RWPE1 (cell line): Measurements from ENCODE around the gene CLK3.

Source experiments
- CTCF ChIA-PET: fragments of 350-600 bp; sonication (Branson Sonifier 250); formaldehyde crosslinking; extraction: SDS; loops from one replicate; lab custom pipeline; 2021; lab: Yijun Ruan, JAX
- POLR2A ChIA-PET: fragments of 400-600 bp; formaldehyde crosslinking; extraction: SDS; loops from one replicate; lab custom pipeline; 2020; ENCODE audit warnings: antibody characterized with exemption; ENCODE audit not compliant: low non-redundant PET; lab: Yijun Ruan, JAX
- DNase-seq: peaks from one replicate; pipeline ENCODE4 v3.0.0; 2012; ENCODE audit warnings: low spot score
- H3K27ac ChIP-seq: fragments of 450-650 bp; 2 replicates; pipeline ENCODE4 v1.5.1; 2017
- TF ChIP-seq, protein P1 (sequence below): fragments of 450-650 bp; conservative IDR thresholded peaks from 2 replicates; pipeline ENCODE4 v1.5.1; 2017; ENCODE audit warnings: low read depth, mild to moderate bottlenecking

CLK3 gene

DNA sequence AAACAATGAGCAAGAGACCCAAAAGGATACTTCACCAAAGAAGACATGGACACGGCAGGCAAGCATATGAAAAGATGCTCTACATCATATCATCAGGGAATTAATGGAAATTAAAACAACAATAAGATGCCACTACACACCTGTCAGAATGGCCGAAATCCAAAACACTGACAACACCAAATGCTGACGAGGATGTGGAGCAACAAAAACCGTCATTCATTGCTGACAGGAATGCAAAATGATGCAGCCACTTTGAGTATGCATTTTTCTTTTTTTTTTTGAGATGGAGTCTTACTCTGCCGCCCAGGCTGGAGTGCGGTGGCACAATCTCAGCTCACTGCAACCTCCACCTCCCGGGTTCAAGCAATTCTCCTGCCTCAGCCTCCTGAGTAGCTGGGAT lies 61.2 kb downstream of the CLK3 start:
- H3K27ac ChIP-seq: no peak overlapping the region
- DNase-seq: no peak
- TF ChIP-seq, protein P1, sequence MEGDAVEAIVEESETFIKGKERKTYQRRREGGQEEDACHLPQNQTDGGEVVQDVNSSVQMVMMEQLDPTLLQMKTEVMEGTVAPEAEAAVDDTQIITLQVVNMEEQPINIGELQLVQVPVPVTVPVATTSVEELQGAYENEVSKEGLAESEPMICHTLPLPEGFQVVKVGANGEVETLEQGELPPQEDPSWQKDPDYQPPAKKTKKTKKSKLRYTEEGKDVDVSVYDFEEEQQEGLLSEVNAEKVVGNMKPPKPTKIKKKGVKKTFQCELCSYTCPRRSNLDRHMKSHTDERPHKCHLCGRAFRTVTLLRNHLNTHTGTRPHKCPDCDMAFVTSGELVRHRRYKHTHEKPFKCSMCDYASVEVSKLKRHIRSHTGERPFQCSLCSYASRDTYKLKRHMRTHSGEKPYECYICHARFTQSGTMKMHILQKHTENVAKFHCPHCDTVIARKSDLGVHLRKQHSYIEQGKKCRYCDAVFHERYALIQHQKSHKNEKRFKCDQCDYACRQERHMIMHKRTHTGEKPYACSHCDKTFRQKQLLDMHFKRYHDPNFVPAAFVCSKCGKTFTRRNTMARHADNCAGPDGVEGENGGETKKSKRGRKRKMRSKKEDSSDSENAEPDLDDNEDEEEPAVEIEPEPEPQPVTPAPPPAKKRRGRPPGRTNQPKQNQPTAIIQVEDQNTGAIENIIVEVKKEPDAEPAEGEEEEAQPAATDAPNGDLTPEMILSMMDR: no peak
- ChIA-PET POLR2A (no interaction called here), CTCF (interaction anchor here (0.7 kb wide), 1 partner anchor 17 kb away, joined by 3 read pairs; no protein-coding TSS in a partner anchor)
